Kidney glomerular epithelial cell (primary cell): Measurements from ENCODE around the gene DCAF4L1.

Experiments
- DNase-seq: peaks from one replicate; lab custom pipeline; 2025; lab: John Stamatoyannopoulos, UW

Gene DCAF4L1, protein sequence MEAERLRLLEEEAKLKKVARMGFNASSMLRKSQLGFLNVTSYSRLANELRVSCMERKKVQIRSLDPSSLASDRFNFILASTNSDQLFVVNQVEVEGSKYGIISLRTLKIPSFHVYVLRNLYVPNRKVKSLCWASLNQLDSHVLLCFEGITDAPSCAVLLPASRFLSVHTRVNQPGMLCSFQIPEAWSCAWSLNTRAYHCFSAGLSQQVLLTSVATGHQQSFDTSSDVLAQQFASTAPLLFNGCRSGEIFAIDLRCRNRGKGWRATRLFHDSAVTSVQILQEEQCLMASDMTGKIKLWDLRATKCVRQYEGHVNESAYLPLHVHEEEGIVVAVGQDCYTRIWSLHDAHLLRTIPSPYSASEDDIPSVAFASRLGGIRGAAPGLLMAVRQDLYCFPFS

DNA sequence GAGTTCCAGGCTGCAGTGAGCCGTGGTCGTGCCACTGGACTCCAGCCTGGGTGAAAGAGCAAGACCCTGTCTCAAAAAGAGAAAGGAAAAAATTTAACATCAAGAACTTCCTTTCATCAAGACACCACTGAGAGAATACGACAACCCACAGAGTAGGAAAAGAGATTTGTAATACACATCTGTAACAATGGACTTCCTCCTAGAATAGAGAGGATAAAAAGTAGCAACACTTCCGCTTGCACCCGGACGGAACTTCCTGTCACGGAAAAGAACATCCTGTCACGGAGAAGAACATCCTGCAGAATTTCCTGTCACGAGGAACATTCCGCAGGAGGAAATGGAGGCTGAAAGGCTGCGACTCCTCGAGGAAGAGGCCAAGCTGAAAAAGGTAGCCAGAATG lies at the start of gene DCAF4L1:
Gene DCAF4L1 (plus strand): TSS at position 301 of the 400 bp plus-strand sequence. CDS start 37 bp downstream, at position 338.
- no peak for DNase-seq

DNA sequence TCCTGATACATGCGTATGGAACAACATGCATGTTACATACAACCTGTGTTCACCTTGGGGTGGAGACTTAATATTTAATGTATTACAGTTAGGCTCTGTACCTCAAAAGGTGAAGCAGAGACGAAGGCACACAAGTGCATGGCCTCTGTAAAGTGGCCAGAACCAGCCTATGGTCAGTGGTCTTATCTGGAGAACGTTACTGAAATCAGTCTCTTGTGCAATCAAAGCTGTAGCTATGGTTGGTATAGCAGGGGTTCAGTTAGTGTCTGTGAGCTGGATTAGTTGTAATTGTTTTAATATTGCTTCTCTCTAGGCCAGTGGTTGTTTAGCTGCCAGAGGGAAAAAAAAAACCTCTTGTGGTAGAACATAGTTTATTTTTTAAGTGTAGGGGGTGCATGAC lies 48.6 kb upstream of the DCAF4L1 start:
- DNase-seq, result no peak

DNA sequence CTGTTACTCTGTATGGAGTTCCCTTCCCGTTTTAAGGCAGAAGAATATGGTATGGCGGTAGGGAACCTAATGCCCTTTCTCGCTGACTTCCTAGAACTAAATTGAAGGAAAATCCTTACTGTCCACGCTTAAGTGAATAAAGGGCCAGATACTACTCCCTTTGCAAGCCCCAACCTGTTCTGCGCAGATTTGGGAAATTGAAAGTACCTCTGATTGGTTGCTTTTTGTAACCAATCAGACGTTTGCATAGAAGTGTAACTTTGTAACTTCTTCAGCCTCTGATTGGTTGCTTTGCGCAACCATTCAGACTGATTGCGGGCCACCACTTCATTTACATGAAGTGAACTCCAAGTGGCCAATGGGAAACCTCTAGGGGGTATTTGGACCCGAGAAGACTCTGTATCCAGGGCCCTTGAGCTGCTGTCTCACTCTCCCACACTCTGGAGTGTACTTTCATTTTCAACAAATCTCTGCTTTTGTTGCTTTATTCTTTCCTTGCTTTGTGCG lies 47.5 kb upstream of the DCAF4L1 start:
- no peak for DNase-seq

DNA sequence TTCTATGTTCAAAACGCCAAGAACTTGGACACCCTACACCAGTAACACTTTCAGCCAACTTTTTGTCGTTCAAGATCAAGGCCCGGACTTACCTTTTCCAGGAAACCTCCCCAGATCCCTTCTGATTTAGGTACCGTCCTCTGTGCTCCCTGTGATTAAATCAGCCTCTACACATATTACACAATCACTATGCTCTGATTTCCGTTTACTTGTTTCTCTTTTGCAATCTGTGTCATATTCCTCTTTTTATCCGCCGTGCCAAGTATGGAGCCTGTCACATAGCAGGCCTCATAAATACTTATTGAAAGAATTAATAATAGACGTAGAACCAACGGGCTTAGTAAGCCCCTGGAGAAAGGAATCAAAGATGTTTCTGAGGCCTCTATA lies 47.0 kb upstream of the DCAF4L1 start:
- no peak for DNase-seq

DNA sequence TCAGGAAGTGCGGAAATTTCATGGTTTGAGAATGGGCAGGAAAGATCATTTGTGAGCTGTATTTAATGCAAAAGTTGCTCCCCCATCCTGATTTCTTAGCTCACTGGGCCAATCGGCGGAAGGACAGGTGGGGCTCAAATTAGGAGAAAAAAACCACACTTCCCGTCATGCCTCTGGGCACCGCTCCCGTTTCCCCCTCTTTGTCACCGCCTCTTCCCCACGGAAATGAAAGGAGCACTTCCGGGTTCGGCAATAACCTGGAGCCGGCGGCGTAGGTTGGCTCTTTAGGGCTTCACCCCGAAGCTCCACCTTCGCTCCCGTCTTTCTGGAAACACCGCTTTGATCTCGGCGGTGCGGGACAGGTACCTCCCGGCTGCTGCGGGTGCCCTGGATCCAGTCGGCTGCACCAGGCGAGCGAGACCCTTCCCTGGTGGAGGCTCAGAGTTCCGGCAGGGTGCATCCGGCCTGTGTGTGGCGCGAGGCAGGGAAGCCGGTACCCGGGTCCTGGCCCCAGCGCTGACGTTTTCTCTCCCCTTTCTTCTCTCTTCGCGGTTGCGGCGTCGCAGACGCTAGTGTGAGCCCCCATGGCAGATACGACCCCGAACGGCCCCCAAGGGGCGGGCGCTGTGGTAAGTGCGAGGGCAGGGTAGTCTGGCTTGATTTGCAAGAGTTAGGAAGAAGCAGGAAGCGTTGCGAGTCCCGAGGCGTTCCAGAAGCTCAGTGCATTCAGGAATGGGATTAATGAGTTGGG lies 46.5 kb upstream of the DCAF4L1 start, which contains the start of gene TMEM33:
Gene TMEM33 (plus strand): TSS at position 529 of the 751 bp plus-strand sequence. CDS start 56 bp downstream, at position 585.
- peak; percentile 64 for DNase-seq

DNA sequence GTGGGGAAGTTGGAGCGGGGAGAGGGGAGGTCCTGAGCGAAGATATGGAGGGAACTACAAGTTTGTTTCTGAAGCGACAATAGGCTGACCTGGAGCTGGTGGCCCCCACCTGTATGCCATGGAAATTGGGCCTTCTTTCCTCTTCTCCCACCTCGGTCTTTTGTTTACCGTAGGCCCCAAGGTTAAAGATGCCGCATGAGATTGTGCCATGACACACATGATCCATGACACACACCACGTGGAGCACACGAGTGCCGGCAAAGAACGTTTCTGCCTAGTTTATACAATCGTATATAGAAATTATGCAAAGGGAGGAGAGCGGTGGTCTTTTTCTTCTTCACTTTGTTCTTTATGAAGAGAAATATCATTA lies 45.9 kb upstream of the DCAF4L1 start:
- peak; percentile 2 for DNase-seq

DNA sequence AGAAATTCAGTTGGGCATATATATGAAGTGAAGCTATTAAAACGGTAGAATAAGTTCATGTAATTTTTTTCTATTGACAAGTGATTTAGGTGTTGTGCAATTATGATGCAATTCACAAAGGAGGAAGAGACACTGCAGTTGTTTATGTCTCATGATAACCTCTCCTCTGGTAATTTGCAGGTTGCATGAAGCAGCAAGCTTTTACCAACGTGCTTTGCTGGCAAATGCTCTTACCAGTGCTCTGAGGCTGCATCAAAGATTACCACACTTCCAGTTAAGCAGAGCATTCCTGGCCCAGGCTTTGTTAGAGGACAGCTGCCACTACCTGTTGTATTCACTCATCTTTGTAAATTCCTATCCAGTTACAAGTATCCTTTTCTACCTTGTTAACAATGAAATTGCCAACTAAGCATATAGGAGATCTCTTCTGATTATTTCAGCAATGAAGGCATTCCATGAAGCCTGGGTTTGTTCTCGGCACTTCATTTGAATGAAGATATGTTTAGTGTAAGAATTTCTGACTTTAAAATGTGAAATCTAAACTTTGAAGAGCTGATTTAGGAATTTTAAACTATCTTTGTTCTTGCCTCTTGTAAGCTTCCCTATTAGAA lies 42.4 kb upstream of the DCAF4L1 start:
- peak; percentile 54 for DNase-seq

DNA sequence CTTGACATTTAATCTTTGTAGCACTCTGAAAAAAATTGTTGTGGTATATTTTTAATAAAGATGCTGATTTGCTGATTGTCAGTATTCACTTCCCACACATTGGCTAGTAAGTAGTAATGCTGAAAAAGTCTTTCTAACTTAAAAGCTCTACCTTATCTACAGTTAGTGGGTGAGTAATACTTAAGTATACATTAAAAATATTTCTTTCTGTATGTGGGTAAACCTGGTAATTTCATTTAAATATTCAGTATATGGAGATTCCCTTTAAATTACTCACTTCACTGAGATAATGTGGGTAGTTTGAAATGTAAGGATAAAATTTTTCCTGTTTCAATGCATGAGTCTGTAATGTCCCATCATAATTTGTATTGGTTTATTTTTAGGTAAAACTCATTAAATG lies 40.7 kb upstream of the DCAF4L1 start:
- no peak for DNase-seq

DNA sequence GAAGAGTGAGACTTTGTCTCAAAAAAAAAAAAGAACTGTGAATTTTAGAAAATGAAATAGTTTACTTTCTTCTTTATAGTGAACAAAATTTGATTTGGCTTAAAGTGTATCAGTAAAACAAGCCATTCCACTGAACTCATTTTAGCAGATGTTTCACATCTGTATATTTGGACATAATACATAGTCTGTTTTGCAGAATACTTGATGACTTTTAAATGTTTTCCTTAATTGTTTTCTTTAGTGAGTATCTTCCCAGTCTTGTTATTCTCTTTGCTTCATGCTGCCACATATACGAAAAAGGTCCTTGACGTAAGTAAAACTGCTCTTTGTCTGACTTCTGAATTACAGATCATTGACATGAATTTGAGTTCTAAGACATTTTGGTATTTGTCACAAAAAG lies 38.0 kb upstream of the DCAF4L1 start:
- no peak for DNase-seq

DNA sequence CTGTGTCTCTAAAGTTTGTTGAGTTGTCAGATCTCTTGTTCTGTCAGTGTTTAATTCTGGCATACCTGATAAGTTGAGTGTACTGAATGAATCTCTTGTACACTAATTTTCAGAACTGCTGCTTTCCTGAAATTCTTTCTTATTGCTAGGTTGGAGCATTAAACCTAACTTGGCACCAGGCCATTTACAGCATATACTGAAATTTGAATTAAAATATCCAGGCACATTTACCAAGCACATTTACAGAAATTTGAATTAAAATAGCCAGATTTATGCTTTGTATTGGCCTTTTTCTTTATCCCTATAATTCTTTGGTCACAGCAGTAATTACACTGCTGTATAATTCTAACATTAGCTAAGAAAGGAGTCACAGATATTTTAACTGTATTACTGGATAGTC lies 37.5 kb upstream of the DCAF4L1 start:
- DNase-seq, result no peak

DNA sequence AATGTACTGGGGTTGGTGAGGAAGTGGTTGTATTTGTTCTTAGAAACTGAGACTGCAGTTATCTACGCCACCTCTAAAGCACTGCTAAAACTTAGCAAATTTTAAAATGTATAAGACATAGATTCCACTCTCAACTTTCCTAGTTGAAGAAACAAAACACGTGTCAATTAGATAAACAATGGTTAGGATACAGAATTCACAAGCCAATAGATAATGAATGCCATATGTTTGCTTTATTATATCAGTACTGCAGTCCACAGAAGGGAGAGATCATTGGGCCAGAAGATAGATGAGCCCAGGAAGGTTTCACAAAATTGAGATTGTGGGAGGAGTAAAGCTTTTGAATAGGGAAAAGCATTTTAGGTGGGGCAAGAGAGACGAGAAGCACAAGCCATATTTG lies 32.0 kb upstream of the DCAF4L1 start:
- no peak for DNase-seq

DNA sequence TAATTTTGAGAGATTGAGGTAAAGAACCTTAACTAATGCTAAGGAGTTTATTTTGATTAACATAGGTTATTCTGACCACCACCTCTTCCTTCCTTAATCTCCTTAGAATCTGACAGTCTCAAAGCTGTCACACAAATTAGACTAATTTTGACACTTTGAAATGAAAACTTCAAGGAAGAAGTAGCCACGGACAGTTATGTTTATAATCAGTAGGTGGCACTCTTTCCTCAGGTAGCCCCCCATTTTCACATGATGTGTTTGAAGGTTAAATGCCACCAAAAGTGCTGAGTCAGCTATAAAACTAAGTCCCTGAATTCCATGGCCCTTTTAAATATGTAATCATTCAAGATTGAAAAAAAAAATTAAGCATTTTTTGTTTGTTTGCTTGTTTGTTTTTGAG lies 23.9 kb upstream of the DCAF4L1 start:
- DNase-seq, result no peak

DNA sequence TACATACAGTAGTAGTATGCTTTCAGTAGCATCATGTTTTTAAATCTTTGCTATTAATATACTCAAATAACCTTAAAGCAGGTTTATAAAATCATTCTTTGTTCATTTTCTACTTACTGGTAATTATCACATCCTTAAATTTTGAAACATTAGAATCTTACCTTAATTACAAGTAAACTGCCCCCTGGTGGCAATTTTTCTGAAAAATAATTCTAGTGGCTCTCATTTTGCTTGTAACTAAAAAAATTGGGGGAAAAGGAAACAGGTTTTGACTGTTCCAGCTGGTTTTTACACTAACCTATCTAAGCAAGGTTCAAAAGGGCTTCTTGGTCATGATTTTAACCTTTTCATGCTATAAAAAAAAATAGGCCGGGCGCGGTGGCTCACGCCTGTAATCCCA lies 18.5 kb upstream of the DCAF4L1 start:
- no peak for DNase-seq

DNA sequence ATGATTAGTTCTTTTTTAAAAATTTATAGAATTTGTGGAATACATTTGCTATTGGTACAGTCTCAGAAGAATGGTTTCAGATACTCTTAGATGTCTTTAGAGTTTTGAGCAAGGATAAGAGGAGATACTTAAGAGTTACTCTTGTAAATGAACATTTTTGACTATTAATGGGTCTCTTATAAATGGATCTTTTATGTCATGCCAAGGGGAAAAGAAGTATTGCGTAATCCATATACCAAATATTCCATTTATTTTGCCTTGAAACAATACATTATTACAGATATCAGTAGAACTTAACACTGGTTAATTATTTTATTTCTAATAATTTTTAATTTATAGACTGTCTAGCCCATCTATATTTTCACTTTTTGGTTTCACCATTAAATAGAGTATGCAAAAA lies 17.2 kb upstream of the DCAF4L1 start:
- no peak for DNase-seq

DNA sequence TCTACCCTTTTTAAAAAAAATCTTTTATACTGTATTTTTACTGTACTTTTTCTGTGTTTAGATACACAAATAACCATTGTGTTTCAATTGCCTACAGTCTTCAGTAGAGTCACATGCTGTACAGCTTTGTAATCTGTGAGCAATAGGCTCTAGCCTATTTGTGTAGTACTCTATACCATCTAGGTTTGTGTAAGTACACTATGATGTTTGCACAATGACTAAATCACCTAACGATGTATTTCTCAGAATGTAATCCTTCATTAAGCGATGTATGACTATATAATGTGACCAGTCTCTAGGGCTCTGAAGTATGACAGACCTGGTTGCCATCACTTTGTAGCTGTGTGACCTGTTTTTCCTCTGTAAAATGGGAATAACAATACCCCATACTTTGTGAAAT lies 14.2 kb upstream of the DCAF4L1 start:
- no peak for DNase-seq

DNA sequence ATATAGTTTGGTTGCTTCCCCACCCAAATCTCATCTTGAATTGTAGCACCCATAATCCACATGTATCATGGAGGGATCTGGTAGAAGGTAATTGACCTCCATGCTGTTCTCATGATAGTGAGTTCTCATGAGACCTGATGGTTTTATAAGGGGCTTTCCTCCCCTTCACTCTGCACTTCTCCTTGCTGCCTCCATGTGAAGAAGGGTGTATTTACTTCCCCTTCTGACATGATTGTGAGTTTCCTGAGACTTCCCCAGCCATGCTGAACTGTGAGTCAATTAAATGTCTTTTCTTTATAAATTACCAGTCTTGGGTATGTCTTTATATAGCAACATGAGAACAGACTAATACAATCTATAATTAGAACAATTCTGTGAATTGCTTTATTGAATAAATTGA lies 11.9 kb upstream of the DCAF4L1 start:
- no peak for DNase-seq

DNA sequence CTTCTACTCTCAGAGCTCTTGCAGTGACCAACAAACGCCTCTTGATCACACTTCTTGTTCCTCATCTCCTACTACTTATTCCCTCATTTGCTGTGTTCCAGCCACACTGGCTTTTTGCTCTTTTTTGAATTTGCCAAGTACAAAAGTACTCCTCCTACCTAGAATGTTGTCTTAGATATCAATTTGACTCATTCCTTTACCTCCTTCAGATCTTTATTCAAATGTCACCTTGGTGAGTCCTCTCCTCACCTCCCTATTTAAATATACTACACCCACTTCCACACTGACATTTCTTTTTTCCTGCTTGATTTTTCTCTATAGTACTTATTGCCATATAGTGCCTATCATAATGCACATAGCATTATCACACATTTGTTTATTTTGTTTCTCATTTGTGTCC lies 6.2 kb upstream of the DCAF4L1 start:
- no peak for DNase-seq

DNA sequence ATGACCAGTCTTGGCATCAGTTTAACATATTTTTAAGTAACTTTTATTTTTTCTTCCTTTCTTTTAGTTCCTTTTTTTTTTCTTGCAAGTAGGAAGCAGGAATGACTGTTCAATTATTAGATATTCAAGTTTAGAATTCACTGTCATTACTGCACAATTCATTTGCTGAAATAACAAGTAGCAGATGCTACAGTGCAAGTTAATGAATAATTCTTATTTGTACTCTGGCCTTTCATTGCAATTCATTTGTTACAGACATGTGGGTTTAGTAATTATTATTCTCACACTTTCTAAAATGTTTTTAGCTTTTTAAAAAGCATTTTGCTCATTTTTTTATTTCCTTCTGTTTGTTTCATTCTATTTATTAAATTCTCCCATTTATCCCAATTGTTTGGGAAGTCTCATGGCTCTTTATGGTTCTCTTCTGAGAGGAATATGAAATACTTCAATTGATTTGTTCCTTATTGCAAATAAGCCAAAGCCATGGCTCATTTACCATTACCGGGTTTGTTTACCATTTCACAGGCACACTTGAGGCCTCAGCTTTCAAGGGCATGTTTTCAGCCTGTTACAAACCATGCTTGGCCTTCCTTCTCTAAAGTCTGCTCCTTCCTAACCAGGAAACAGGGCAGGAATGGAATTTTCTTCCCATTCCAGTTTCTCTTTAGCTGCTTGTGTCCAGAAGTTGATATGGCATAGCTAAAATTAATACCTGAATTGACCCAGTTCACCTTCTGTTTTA lies 4.6 kb upstream of the DCAF4L1 start:
- no peak for DNase-seq

DNA sequence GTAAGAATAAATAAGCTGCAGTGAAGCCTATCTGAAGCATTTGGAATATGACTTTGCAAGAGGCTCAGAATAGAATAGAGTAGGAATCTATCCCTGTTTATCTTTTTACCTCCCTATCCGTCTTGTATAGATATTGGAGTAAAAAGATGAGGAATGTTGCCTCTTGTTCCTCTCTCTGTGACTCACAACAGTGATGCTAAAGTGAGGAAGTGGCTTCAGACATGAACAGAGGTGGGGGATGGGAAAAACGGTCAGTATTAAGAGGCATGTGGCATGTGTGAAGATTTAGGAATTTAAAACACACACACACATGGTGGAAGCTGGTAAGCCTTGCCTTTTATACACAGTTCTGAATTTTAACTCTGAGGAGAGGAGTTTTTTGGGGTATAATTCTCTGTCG lies 3.8 kb upstream of the DCAF4L1 start:
- no peak for DNase-seq

DNA sequence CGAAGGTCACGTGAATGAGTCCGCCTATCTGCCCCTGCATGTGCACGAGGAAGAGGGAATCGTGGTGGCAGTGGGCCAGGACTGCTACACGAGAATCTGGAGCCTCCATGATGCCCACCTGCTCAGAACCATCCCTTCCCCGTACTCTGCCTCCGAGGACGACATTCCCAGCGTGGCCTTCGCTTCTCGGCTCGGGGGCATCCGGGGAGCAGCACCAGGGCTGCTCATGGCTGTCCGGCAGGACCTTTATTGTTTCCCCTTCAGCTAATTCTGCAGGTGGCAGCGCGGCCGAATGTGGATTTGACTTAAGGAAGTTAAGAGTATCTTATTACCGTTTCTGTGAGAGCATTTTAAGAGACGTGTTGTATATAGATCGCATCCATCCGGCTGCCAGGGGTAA lies 1.2 kb downstream of the DCAF4L1 start:
- DNase-seq, result no peak

DNA sequence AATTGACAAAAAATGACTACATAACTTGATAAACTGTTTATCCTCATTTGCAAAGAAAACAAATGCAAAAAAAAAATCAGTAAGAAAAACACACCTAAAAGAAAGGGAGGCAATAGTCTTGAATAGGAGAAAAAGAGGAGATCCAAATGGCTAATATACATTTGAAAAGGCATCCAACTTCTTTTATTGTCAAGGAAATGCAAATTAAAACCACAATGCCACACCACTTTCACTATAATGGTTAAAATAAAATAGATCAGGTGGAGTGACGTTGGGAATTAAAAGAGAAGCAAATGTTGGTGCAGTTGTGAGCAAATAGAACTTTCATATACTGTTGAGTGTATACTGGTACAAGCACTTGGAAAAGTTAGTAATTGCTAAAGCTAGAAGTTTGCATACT lies 3.6 kb downstream of the DCAF4L1 start:
- DNase-seq, result no peak

DNA sequence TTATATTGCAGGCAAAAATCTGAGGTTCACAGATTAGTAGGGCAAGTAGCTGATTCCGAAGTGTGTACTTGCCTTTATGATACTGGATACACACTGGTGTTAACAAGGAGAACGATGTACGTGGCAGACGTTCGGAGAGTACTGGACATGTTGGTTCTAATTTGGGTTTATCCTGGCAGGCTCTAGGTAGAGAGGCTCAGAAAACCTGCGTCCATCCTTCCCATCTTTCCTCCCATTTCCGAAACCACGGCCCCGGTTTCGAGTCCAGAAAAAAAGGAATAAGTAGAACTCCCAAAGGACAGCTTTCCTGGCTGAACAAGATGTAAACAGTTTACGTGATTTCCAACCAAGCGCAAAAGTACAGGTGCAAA lies 8.4 kb downstream of the DCAF4L1 start:
- no peak for DNase-seq
